HEK293 (cell line): ENCODE measurements around the gene BIVM.

Experiments
- CTCF ChIA-PET: fragments of 350-600 bp; formaldehyde crosslinking; extraction: SDS; loops from one replicate; lab custom pipeline; 2021; ENCODE audit warnings: antibody characterized with exemption; lab: Yijun Ruan, JAX
- POLR2A ChIA-PET: fragments of 300-600 bp; formaldehyde crosslinking; extraction: SDS; loops from one replicate; lab custom pipeline; 2020; ENCODE audit warnings: antibody characterized with exemption, inconsistent platforms; lab: Yijun Ruan, JAX
- H3K27ac ChIP-seq: fragments of 200-500 bp; sonication (Bioruptor generic); 2 replicates; pipeline ENCODE4 v1.5.1; 2014; ENCODE audit warnings: low read depth, low read length, control low read depth, inconsistent platforms; ENCODE audit errors: extremely low read depth
- H3K36me3 ChIP-seq, 2 experiments: fragments of 200-500 bp in 1 of 2; sonication (Bioruptor generic) in 1 of 2; 1 replicate in 1 of 2; 2 replicates in 1 of 2; pipeline ENCODE4 v1.5.1; 2014 to 2017; ENCODE audit warnings: inconsistent platforms in 2 of 2, low read length in 2 of 2; ENCODE audit not compliant: control insufficient read depth in 2 of 2, insufficient read depth in 1 of 2
- H3K4me1 ChIP-seq: fragments of 200-500 bp; sonication (Bioruptor generic); 2 replicates; pipeline ENCODE4 v1.5.1; 2014; ENCODE audit warnings: mild to moderate bottlenecking, low read length, inconsistent platforms; ENCODE audit not compliant: control insufficient read depth, insufficient read depth
- H3K4me3 ChIP-seq: 2 replicates; pipeline ENCODE4 v1.5.1; 2011; ENCODE audit warnings: low read depth, mild to moderate bottlenecking, control low read depth, low read length, moderate library complexity
- H3K9me3 ChIP-seq: fragments of 200-500 bp; sonication (Bioruptor generic); 2 replicates; pipeline ENCODE4 v1.5.1; 2014; ENCODE audit warnings: low read depth, low read length, inconsistent platforms; ENCODE audit not compliant: control insufficient read depth, insufficient read depth
- GLIS1 ChIP-seq: fragments of 450-650 bp; formaldehyde crosslinking; IDR thresholded peaks from 2 replicates; pipeline ENCODE4 v1.5.1; 2016; ENCODE audit warnings: missing biosample characterization, missing genetic modification characterization
- KLF8 ChIP-seq: fragments of 450-650 bp; formaldehyde crosslinking; IDR thresholded peaks from 2 replicates; pipeline ENCODE4 v1.5.1; 2016; ENCODE audit warnings: missing biosample characterization, missing genetic modification characterization
- OVOL3 ChIP-seq: fragments of 450-650 bp; formaldehyde crosslinking; IDR thresholded peaks from 2 replicates; pipeline ENCODE4 v1.5.1; 2016; ENCODE audit warnings: missing biosample characterization, missing genetic modification characterization
- PATZ1 ChIP-seq: fragments of 450-650 bp; formaldehyde crosslinking; IDR thresholded peaks from 2 replicates; pipeline ENCODE4 v1.5.1; 2016; ENCODE audit warnings: missing biosample characterization, missing genetic modification characterization
- PRDM1 ChIP-seq: fragments of 450-650 bp; formaldehyde crosslinking; IDR thresholded peaks from 2 replicates; pipeline ENCODE4; 2016; ENCODE audit warnings: missing biosample characterization, missing genetic modification characterization
- YY1 ChIP-seq: fragments of 450-650 bp; formaldehyde crosslinking; IDR thresholded peaks from 2 replicates; pipeline ENCODE4 v1.5.1; 2018; ENCODE audit warnings: missing biosample characterization, missing genetic modification characterization
- ZBTB11 ChIP-seq: fragments of 450-650 bp; formaldehyde crosslinking; conservative IDR thresholded peaks from 2 replicates; pipeline ENCODE4 v1.5.1; 2016; ENCODE audit warnings: low read depth, missing biosample characterization, missing genetic modification characterization
- ZBTB48 ChIP-seq: fragments of 450-650 bp; formaldehyde crosslinking; IDR thresholded peaks from 2 replicates; pipeline ENCODE4 v1.5.1; 2016; ENCODE audit warnings: missing biosample characterization, missing genetic modification characterization
- ZNF184 ChIP-seq: fragments of 450-650 bp; IDR thresholded peaks from 2 replicates; pipeline ENCODE4 v1.5.1; 2018; ENCODE audit warnings: missing biosample characterization, mild to moderate bottlenecking, missing genetic modification characterization
- ZNF211 ChIP-seq: fragments of 450-650 bp; formaldehyde crosslinking; IDR thresholded peaks from 2 replicates; pipeline ENCODE4 v1.5.1; 2016; ENCODE audit warnings: low read depth, missing biosample characterization, missing genetic modification characterization
- ZNF23 ChIP-seq: fragments of 450-650 bp; formaldehyde crosslinking; IDR thresholded peaks from 2 replicates; pipeline ENCODE4 v1.5.1; 2016; ENCODE audit warnings: missing biosample characterization, missing genetic modification characterization, borderline replicate concordance
- ZNF350 ChIP-seq: fragments of 450-650 bp; formaldehyde crosslinking; IDR thresholded peaks from 2 replicates; pipeline ENCODE4 v1.5.0; 2017; ENCODE audit warnings: missing biosample characterization, mild to moderate bottlenecking, missing genetic modification characterization
- ZNF354C ChIP-seq: fragments of 450-650 bp; formaldehyde crosslinking; IDR thresholded peaks from 2 replicates; pipeline ENCODE4 v1.5.1; 2016; ENCODE audit warnings: missing biosample characterization, missing genetic modification characterization, low read depth, borderline replicate concordance
- ZNF473 ChIP-seq: fragments of 450-650 bp; formaldehyde crosslinking; IDR thresholded peaks from 2 replicates; pipeline ENCODE4 v1.5.1; 2017; ENCODE audit warnings: missing biosample characterization, missing genetic modification characterization
- ZNF530 ChIP-seq: fragments of 450-650 bp; formaldehyde crosslinking; IDR thresholded peaks from 2 replicates; pipeline ENCODE4 v1.5.1; 2016; ENCODE audit warnings: low read depth, missing biosample characterization, missing genetic modification characterization
- ZNF664 ChIP-seq: fragments of 450-650 bp; formaldehyde crosslinking; IDR thresholded peaks from 2 replicates; pipeline ENCODE4 v1.5.1; 2016; ENCODE audit warnings: missing biosample characterization, missing genetic modification characterization
- ZNF792 ChIP-seq: fragments of 450-650 bp; formaldehyde crosslinking; IDR thresholded peaks from 2 replicates; pipeline ENCODE4 v1.5.1; 2016; ENCODE audit warnings: missing biosample characterization, missing genetic modification characterization
- TF ChIP-seq, protein P1 (sequence below): fragments of 450-650 bp; formaldehyde crosslinking; IDR thresholded peaks from 2 replicates; pipeline ENCODE4 v1.5.1; 2016; ENCODE audit warnings: missing biosample characterization, missing genetic modification characterization
- TF ChIP-seq, protein P2 (sequence below): fragments of 450-650 bp; formaldehyde crosslinking; IDR thresholded peaks from 2 replicates; pipeline ENCODE4 v1.5.1; 2017; ENCODE audit warnings: missing biosample characterization, mild to moderate bottlenecking, missing genetic modification characterization, moderate library complexity
- TF ChIP-seq, protein P3 (sequence below): fragments of 450-650 bp; formaldehyde crosslinking; IDR thresholded peaks from 2 replicates; pipeline ENCODE4 v1.5.1; 2016; ENCODE audit warnings: missing biosample characterization, missing genetic modification characterization

The BIVM gene

GRCh38 chr13:102825400-102825799 lies 26.5 kb downstream of the BIVM start:
- H3K36me3 ChIP-seq, result peaks cover 8 to 57% of the 10 kb centered on the region in 2 experiments; a peak in 1 of 3 replicates
- POLR2A ChIA-PET, result no interaction called here
- H3K4me3 ChIP-seq, result no peak overlapping the region
- no peaks in the 10 kb centered on the region for H3K9me3 ChIP-seq
- no peak overlapping the region for H3K27ac ChIP-seq
- H3K4me1 ChIP-seq, result no peaks in the 10 kb centered on the region
- CTCF ChIA-PET, result no interaction called here
- TF ChIP-seq ZNF354C, result no peak
- TF ChIP-seq ZNF664 (tag by site-specific recombination), result no peak
- no peak for TF ChIP-seq YY1 (tag by site-specific recombination)
- TF ChIP-seq PATZ1 (tag by site-specific recombination), result no peak
- TF ChIP-seq, protein P1, sequence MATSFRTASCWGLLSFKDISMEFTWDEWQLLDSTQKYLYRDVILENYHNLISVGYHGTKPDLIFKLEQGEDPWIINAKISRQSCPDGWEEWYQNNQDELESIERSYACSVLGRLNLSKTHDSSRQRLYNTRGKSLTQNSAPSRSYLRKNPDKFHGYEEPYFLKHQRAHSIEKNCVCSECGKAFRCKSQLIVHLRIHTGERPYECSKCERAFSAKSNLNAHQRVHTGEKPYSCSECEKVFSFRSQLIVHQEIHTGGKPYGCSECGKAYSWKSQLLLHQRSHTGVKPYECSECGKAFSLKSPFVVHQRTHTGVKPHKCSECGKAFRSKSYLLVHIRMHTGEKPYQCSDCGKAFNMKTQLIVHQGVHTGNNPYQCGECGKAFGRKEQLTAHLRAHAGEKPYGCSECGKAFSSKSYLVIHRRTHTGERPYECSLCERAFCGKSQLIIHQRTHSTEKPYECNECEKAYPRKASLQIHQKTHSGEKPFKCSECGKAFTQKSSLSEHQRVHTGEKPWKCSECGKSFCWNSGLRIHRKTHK (tag by site-specific recombination), result no peak

DNA sequence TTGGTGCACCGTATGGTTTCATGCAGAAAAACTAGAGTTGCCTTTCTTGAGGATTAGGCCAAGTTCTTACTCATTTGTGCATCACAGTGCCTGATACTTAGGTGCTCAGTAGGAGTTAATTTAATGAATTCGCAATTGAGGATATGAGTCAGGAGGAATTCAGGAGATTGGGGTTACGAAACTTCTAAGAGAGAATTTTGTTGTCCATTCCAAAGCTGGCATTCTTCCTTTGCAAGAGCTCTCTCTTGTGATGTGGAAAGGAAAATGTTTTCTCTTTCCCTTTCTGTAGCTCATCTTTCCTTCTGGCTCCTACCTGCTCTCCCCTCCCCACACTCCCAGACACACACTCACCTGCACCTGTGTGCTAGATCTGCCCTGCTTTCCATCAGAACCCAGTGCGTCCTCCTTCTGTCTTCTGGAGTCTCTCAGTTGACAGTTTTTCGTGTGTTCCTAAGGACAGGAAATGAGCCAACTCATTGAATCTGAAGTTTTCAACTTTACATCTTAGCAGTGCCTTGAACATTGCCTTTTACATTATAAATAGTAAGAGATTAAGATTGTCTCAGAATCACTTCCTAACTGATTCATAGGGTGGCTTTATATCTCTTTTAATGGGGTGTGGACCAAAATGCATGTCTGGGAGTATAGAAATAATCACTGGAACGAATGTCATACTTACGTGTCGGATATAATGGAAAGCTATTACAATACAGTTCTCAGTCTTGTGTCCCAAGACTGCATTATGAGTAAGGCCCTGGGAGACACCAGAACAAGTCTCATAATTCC lies 27.2 kb downstream of the BIVM start:
- TF ChIP-seq PRDM1 (tag by site-specific recombination) (peak; percentile 8; the same call in 1 of the 2 replicates), ZNF473 (tag by site-specific recombination) (no peak)
- H3K4me1 ChIP-seq, result no peaks in the 10 kb centered on the region
- no peaks in the 10 kb centered on the region for H3K9me3 ChIP-seq
- CTCF ChIA-PET, result no interaction called here
- H3K27ac ChIP-seq, result no peak overlapping the region
- POLR2A ChIA-PET, result no interaction called here
- H3K36me3 ChIP-seq, result peaks cover 8 to 52% of the 10 kb centered on the region in 2 experiments; a peak in 1 of 3 replicates
- no peak overlapping the region for H3K4me3 ChIP-seq

GRCh38 chr13:102830646-102831045 lies 31.7 kb downstream of the BIVM start:
- H3K4me1 ChIP-seq, result no peaks in the 10 kb centered on the region
- POLR2A ChIA-PET, result no interaction called here
- CTCF ChIA-PET, result interaction anchor here (0.8 kb wide), 1 partner anchor 963 kb away, joined by 4 read pairs; no protein-coding TSS in a partner anchor
- H3K4me3 ChIP-seq, result no peak overlapping the region
- H3K9me3 ChIP-seq, result no peaks in the 10 kb centered on the region
- H3K27ac ChIP-seq, result no peak overlapping the region
- H3K36me3 ChIP-seq, result peaks cover 6 to 39% of the 10 kb centered on the region in 2 experiments
- no peak for TF ChIP-seq ZNF211
- TF ChIP-seq ZNF792 (tag by site-specific recombination), result no peak
- TF ChIP-seq GLIS1, result no peak
- no peak for TF ChIP-seq ZBTB48
- TF ChIP-seq ZNF530, result no peak
- TF ChIP-seq, protein P2, sequence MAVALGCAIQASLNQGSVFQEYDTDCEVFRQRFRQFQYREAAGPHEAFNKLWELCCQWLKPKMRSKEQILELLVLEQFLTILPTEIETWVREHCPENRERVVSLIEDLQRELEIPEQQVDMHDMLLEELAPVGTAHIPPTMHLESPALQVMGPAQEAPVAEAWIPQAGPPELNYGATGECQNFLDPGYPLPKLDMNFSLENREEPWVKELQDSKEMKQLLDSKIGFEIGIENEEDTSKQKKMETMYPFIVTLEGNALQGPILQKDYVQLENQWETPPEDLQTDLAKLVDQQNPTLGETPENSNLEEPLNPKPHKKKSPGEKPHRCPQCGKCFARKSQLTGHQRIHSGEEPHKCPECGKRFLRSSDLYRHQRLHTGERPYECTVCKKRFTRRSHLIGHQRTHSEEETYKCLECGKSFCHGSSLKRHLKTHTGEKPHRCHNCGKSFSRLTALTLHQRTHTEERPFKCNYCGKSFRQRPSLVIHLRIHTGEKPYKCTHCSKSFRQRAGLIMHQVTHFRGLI (tag by site-specific recombination), result no peak
- no peak for TF ChIP-seq ZBTB11
- TF ChIP-seq KLF8 (tag by site-specific recombination), result no peak
- no peak for TF ChIP-seq OVOL3 (tag by site-specific recombination)
- TF ChIP-seq ZNF184 (tag by site-specific recombination), result no peak
- TF ChIP-seq, protein P3, sequence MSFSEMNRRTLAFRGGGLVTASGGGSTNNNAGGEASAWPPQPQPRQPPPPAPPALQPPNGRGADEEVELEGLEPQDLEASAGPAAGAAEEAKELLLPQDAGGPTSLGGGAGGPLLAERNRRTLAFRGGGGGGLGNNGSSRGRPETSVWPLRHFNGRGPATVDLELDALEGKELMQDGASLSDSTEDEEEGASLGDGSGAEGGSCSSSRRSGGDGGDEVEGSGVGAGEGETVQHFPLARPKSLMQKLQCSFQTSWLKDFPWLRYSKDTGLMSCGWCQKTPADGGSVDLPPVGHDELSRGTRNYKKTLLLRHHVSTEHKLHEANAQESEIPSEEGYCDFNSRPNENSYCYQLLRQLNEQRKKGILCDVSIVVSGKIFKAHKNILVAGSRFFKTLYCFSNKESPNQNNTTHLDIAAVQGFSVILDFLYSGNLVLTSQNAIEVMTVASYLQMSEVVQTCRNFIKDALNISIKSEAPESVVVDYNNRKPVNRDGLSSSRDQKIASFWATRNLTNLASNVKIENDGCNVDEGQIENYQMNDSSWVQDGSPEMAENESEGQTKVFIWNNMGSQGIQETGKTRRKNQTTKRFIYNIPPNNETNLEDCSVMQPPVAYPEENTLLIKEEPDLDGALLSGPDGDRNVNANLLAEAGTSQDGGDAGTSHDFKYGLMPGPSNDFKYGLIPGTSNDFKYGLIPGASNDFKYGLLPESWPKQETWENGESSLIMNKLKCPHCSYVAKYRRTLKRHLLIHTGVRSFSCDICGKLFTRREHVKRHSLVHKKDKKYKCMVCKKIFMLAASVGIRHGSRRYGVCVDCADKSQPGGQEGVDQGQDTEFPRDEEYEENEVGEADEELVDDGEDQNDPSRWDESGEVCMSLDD (tag by site-specific recombination), result no peak
- TF ChIP-seq ZNF23 (tag by site-specific recombination), result no peak
- no peak for TF ChIP-seq ZNF350
